Measurements from ENCODE around the gene CYBA.

DNA sequence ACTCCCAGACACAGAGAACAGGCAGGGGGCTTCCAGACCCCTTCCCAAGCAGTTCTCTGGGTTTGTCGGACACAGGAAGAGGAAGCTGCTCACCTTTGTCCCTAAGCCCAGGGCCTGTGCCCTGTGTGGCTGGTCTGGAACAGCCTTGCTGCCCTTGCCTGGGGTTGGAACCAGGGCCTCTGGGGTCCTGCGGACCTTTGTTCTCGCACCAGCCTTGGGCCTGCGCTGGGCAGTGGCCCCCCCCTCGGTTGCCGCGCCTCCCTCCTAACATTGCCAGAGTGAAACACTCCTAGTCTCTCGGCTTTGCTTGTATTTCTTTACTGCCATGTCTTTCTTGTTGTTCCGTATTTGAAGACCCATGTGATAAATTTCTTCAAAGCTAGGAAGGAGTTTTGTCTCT, 21.0 kb downstream of the CYBA start:
- TF ChIP-seq ZNF384 (IDR thresholded peaks at IDR 0.05) (no peak), NFRKB (IDR thresholded peaks at IDR 0.05) (no peak), SP1 (IDR thresholded peaks at IDR 0.05) (no peak), CTBP1 (IDR thresholded peaks at IDR 0.05; ENCODE audit: borderline replicate concordance) (no peak), FOXA1 (IDR thresholded peaks at IDR 0.05) (no peak), BHLHE40 (IDR thresholded peaks at IDR 0.05; ENCODE audit: borderline replicate concordance) (no peak), HDGF (IDR thresholded peaks at IDR 0.05; ENCODE audit: borderline replicate concordance) (no peak), ELF4 (IDR thresholded peaks at IDR 0.05) (no peak), FOXM1 (IDR thresholded peaks at IDR 0.05; ENCODE audit: borderline replicate concordance) (no peak), ARNT (IDR thresholded peaks at IDR 0.05) (no peak), SUZ12 (IDR thresholded peaks at IDR 0.05) (no peak)

Measured in HEK293T (cell line).